Nephron progenitor cell (in vitro differentiated cells): ENCODE measurements around the gene TTC16.

Experiments
- DNase-seq: peaks from one replicate; pipeline ENCODE4 v3.0.0; 2021
- H3K27ac Mint-ChIP-seq: 2 replicates; pipeline ENCODE4 v1.8.0; 2021; ENCODE audit warnings: mild to moderate bottlenecking, moderate library complexity, mixed read lengths
- H3K27me3 Mint-ChIP-seq: 2 replicates; pipeline ENCODE4 v1.8.0; 2021; ENCODE audit warnings: mild to moderate bottlenecking, low read depth, mixed read lengths; ENCODE audit not compliant: poor library complexity
- H3K36me3 Mint-ChIP-seq: 2 replicates; pipeline ENCODE4 v1.8.0; 2021; ENCODE audit warnings: low read depth, mixed read lengths
- H3K4me1 Mint-ChIP-seq: 2 replicates; pipeline ENCODE4 v1.8.0; 2021; ENCODE audit warnings: mixed read lengths
- H3K4me3 Mint-ChIP-seq: 2 replicates; pipeline ENCODE4 v1.8.0; 2021; ENCODE audit warnings: mild to moderate bottlenecking, moderate library complexity, mixed read lengths
- H3K9me3 Mint-ChIP-seq: 2 replicates; pipeline ENCODE4 v1.8.0; 2021; ENCODE audit warnings: mild to moderate bottlenecking, moderate library complexity, mixed read lengths
- CTCF ChIP-seq: fragments of 200-600 bp; sonication (generic); IDR thresholded peaks from 2 replicates; pipeline ENCODE4 v1.5.0; 2021; ENCODE audit warnings: antibody characterized with exemption

The TTC16 gene

GRCh38 chr9:127720031-127720864 lies 4.4 kb downstream of the TTC16 start:
- no peak overlapping the region for H3K27ac Mint-ChIP-seq
- H3K36me3 Mint-ChIP-seq, result no peaks in the 10 kb centered on the region
- peaks cover 32% of the 10 kb centered on the region for H3K27me3 Mint-ChIP-seq
- no peak for TF ChIP-seq CTCF
- H3K4me1 Mint-ChIP-seq, result peaks cover 26% of the 10 kb centered on the region
- H3K4me3 Mint-ChIP-seq, result no peak overlapping the region
- DNase-seq, result no peak
- no peaks in the 10 kb centered on the region for H3K9me3 Mint-ChIP-seq

GRCh38 chr9:127720865-127721227 lies 5.0 kb downstream of the TTC16 start:
- no peak for TF ChIP-seq CTCF
- no peak for DNase-seq
- Mint-ChIP-seq H3K9me3 (no peaks in the 10 kb centered on the region), H3K27ac (no peak overlapping the region), H3K27me3 (peaks cover 27% of the 10 kb centered on the region), H3K4me3 (no peak overlapping the region), H3K4me1 (peaks cover 20% of the 10 kb centered on the region), H3K36me3 (no peaks in the 10 kb centered on the region)

GRCh38 chr9:127721391-127721821 lies 5.5 kb downstream of the TTC16 start:
- no peak for TF ChIP-seq CTCF
- H3K4me1 Mint-ChIP-seq, result peaks cover 14% of the 10 kb centered on the region
- no peak for DNase-seq
- H3K4me3 Mint-ChIP-seq, result no peak overlapping the region
- no peak overlapping the region for H3K27ac Mint-ChIP-seq
- peaks cover 24% of the 10 kb centered on the region for H3K27me3 Mint-ChIP-seq
- H3K9me3 Mint-ChIP-seq, result no peaks in the 10 kb centered on the region
- no peaks in the 10 kb centered on the region for H3K36me3 Mint-ChIP-seq

- no peak overlapping the region for H3K27ac Mint-ChIP-seq
- H3K36me3 Mint-ChIP-seq, result no peaks in the 10 kb centered on the region
- H3K4me3 Mint-ChIP-seq, result no peak overlapping the region
- peaks cover 24% of the 10 kb centered on the region for H3K27me3 Mint-ChIP-seq
- H3K4me1 Mint-ChIP-seq, result peaks cover 14% of the 10 kb centered on the region
- H3K9me3 Mint-ChIP-seq, result no peaks in the 10 kb centered on the region
- no peak for DNase-seq
- TF ChIP-seq CTCF, result no peak
Observed at GRCh38 chr9:127722055-127722745, 6.3 kb downstream of the TTC16 start.

GRCh38 chr9:127723013-127723412 lies 7.1 kb downstream of the TTC16 start:
- Mint-ChIP-seq H3K36me3 (no peaks in the 10 kb centered on the region), H3K4me3 (no peak overlapping the region), H3K9me3 (no peaks in the 10 kb centered on the region), H3K27me3 (peaks cover 24% of the 10 kb centered on the region), H3K27ac (no peak overlapping the region), H3K4me1 (peaks cover 14% of the 10 kb centered on the region)
- DNase-seq, result no peak
- no peak for TF ChIP-seq CTCF
